ENCODE data around the gene CBLN4. TPM values are rescaled to one million over a fixed set of nuclear protein-coding genes. Genes with fewer than 3 reads are reported as not detected.

CBLN4 gene
- total and polyA plus RNA-seq, 12 donors: 5.0 to 35.5 (median 14.1) TPM

DNA sequence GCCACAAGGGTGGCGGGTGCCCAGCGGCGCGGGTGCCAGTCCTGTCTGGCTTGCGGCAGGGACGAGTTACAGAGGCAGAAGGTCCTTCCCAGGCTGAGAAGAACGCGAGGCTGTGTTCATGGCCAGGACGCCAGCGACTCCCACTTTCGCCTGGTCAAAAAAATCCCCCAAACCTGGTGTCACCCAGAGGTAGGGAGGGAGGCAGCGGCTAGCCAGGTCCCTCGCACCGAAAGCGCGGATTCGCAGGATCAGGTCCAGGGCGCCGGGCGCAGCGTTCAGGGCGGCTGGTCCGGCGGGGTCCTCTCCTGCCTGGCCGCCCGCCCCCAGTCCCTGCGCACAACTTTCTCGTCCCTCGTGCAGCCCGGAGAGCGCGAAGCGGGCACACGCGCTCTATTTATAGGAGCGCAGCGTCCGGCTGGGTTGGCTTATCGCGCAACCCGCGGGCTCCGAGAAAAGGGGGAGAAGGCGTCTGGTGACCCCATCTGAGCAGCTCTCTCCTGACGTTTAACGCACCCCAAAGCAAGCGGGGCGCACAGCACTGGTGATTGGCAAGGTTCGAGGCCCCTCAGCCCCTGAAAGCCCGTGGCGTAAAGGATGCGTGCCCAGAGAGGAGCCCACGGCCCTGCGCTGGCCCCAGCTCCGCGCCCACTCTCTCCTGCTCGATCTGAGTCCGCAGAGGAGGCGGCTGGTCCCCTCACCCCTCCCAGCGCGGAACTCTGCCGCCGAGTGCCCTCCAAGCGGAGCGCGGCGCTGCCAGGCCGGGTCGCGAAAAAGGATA is 519 bp downstream of the CBLN4 start:
- Histone ChIP-seq H3K4me1 (replicated peaks in 1 of 2) (no peaks in the 10 kb centered on the region), H3K27me3 (peaks cover 17% of the 10 kb centered on the region), H3K9me3 (replicated peaks in 1 of 3) (no peaks in the 10 kb centered on the region), H3K27ac (peak overlapping the region in 2 of 5 donors; percentile 32 to 60), H3K36me3 (replicated peaks in 1 of 2) (no peaks in the 10 kb centered on the region), H3K4me3 (peak overlapping the region in 1 of 4 donors; percentile 52)
- intact Hi-C loops (cut with DNase I): no loop called here
- DNase-seq: no peak
- TF ChIP-seq CTCF (IDR thresholded peaks at IDR 0.05): no peak
- no peak for TF ChIP-seq POLR2A (IDR thresholded peaks at IDR 0.05)
- WGBS, 4 donors: 3 to 12% (median 5%) methylated on average over 30 to 70 of the region's 70 CpGs

DNA sequence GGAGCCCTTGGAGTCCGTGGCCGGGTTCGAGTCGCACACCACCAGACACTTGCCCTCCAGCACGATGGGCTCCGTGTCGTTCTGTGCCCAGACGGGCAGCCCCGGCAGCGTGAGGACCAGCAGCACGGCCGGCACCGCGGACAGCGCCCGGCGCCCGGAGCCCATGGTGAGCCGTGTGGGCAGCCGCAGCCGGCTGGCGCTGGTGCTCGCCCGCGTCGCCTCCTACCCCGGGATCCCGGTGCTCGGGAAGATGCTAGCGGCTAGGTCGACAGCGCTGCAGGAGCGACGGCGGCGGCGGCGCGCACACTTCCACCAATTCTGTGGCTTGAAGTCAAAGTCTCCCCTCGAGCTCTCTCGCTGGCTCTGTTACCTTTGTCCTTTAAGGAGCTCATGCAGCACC is 1.3 kb downstream of the CBLN4 start:
- Histone ChIP-seq H3K27me3 (peaks cover 17% of the 10 kb centered on the region), H3K36me3 (replicated peaks in 1 of 2) (no peaks in the 10 kb centered on the region), H3K27ac (peak overlapping the region in 2 of 5 donors; percentile 32 to 61), H3K4me3 (peak overlapping the region in 1 of 4 donors; percentile 52), H3K9me3 (replicated peaks in 1 of 3) (no peaks in the 10 kb centered on the region), H3K4me1 (replicated peaks in 1 of 2) (no peaks in the 10 kb centered on the region)
- intact Hi-C loops (cut with DNase I): no loop called here
- 0 to 2% (median 1%) methylated on average over 2 to 41 of the region's 41 CpGs for WGBS, 4 donors
- TF ChIP-seq POLR2A (IDR thresholded peaks at IDR 0.05) (no peak), CTCF (IDR thresholded peaks at IDR 0.05) (no peak)
- DNase-seq: peak in 2 of 7 donors; percentile 18 to 24

DNA sequence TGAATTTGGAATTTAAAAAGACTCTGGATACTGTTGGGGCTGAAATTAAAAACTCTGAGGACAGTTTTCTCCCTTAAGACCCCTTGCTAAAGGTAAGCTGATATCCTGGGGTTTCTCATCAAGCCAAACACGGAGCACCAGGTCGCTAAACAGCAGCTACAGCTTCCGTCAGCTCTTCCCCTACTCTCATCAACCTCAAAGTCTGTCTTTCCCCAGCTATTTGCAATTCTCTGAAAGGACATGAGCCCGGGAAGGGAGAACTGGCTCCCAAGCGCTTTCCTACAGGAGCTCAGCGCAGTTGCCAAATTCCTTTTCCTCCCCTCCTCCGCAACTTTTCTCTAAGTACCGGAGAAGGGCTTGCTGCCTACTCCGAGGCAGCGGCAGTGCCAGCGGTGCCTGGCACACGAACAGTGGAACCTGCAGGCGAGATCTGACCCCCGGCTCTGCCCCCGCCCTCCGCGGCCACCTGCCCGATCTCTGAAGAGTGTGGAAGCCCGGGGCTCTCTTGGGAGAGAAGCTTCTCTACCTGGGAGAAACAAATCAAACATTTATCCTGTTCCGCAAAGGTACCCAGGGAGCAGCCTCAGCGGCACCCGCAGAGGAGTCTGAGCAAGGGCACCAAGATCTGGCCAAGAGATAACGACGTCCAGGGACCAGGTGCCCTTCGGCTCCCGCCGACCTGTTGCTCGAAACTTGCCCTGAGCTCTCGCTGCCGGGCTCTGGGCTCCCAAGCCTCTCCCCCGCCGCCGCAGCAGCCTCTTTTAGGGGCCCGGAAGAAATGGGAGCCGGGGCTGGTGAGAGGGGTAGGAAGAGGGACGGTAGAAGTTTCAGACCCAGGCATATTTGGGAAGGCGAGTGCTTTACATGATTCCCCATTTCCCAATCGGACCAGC is 2.2 kb downstream of the CBLN4 start:
- Histone ChIP-seq H3K27me3 (peaks cover 17% of the 10 kb centered on the region), H3K4me3 (peak overlapping the region in 1 of 4 donors; percentile 52), H3K27ac (peak overlapping the region in 2 of 5 donors; percentile 26 to 61), H3K36me3 (replicated peaks in 1 of 2) (no peaks in the 10 kb centered on the region), H3K9me3 (replicated peaks in 1 of 3) (no peaks in the 10 kb centered on the region), H3K4me1 (replicated peaks in 1 of 2) (no peaks in the 10 kb centered on the region)
- no peak for TF ChIP-seq CTCF (IDR thresholded peaks at IDR 0.05)
- no peak for TF ChIP-seq POLR2A (IDR thresholded peaks at IDR 0.05)
- intact Hi-C loops (cut with DNase I): no loop called here
- WGBS, 4 donors: 3 to 7% (median 4%) methylated on average over 28 to 38 of the region's 38 CpGs
- no peak for DNase-seq

DNA sequence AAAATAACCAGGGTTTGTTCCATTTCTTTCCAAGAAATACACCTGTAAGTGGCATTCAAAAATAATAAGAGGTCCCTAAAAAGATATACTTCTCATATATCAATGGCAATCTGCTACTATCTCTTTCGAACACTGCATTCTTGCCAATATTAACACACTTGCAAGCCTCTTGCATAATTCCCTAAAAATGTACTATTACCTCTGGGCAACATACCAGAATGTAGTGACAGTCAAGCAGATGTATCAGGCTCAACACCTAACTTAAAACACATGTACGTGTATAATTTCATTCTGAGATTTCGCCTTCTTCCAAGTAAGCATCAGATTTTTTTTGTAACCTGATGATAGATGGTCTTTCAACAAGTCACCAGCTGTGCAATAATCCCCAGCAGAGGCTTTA is 3.4 kb downstream of the CBLN4 start:
- H3K27me3 ChIP-seq: peaks cover 17% of the 10 kb centered on the region
- H3K36me3 ChIP-seq (replicated peaks in 1 of 2): no peaks in the 10 kb centered on the region

More for the DNA sequence above, 3.4 kb downstream of the CBLN4 start:
- WGBS, 4 donors: 49 to 65% (median 62%) methylated on average over 3 of the region's 3 CpGs
- H3K4me1 ChIP-seq (replicated peaks in 1 of 2): no peaks in the 10 kb centered on the region
- H3K4me3 ChIP-seq: no peak overlapping the region
- intact Hi-C loops (cut with DNase I): no loop called here
- TF ChIP-seq POLR2A (IDR thresholded peaks at IDR 0.05) (no peak), CTCF (IDR thresholded peaks at IDR 0.05) (no peak)
- no peak overlapping the region for H3K27ac ChIP-seq
- no peaks in the 10 kb centered on the region for H3K9me3 ChIP-seq (replicated peaks in 1 of 3)
- DNase-seq: no peak

Measured in adrenal gland (tissue), 12 donors.